Pulmonary artery endothelial cell (primary cell): Measurements from ENCODE around the gene SCAMP3. TPM values are rescaled to one million over a fixed set of nuclear protein-coding genes. Genes with fewer than 3 reads are reported as not detected.
A peak's percentile ranks its signal among the peaks of the same experiment; 100 is the strongest.
"Not testable (repeated sequence)": the region's sequence is repeated elsewhere in the genome, so short reads cannot be mapped to it uniquely, and the experiment has no call there.

Experiments
- DNase-seq: peaks from one replicate; pipeline ENCODE4 v3.0.0-alpha.2; 2011; ENCODE audit warnings: low read depth, low spot score
- total RNA-seq: library from RNA; depleted of rRNA; stranded (reverse); fragments of >200 nt; gene quantifications from 2 replicates; pipeline ENCODE4 v1.2.3, GENCODE V29; 2014

The SCAMP3 gene
- 32.3 and 45.2 TPM in 2 replicates for total RNA-seq

GRCh38 chr1:155261852-155262673, at the start of gene SCAMP3:
Gene SCAMP3, minus strand, starts transcription at chr1:155262360. Its CDS starts 209 bp downstream, at chr1:155262151.
- DNase-seq, result peak; percentile 96

GRCh38 chr1:155309423-155310021, 47.4 kb upstream of the SCAMP3 start:
- no peak for DNase-seq

DNA sequence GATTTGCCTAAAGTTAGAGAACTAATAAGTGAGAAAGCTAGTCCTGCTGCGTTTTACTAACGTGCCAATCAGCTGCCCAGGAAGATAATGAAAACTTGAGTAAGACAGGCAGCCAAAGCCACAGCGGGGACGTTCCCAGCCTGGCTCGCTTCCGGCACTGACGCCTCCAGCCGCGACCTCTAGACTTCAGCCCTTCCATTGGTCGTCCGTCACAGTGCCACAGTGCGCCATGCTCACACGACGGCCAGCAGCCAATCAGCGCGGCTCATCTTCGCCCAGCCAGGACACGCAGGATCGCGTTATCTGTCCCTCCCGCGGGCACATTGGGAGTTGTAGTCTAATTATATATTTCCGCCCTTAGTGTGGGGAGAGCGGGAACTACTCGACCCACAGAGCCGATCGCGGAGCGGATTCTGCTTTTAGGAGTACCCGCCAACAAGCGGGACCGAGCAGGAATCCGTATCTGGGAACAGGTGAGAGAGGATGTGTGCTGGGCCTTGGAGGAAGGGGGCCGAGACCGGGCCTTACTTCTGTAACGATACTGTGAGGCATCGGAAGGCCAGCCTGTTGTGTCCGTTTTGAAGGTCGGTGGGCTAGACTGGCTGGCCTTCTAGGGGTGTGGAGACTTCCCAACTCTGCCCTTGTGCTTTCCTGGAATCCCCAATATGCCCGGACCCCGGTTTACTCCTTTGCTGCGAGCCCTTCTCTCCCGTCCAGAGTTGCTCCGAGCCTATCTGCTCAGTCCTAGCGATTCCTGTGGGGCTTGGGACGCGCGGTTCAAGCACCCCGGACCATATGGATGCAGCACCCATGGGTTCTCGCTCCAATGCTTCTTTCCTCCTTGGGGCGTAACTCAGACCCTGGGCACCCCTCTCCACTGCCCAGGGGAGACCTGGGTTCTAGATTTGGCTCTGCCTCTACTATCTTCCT, 46.6 kb upstream of the SCAMP3 start, which contains the start of gene FDPS:
FDPS (plus strand) TSS at position 374 of the 930 bp plus-strand sequence. CDS start 924 bp downstream, outside the sequence.
- DNase-seq, result peak; percentile 96

DNA sequence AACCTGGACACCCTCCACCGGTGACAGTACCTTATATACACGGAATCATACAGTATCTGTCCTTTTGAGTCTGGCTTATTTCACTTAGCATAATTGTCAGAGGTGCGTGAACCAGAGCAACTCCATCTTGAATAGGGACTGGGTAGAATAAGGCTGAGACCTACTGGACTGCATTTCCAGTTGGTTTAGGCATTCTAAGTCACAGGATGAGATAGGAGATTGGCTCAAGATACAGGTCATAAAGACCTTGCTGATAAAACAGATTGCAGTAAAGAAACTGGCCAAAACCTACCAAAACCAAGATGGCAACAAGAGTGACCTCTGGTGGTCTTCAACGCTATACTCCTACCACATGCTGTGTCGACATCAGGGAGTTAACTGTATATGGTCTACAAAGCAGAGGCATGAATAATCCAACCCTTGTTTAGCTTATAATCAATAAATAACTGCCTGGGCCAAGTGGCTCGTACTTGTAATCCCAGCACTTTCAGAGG, 45.1 kb upstream of the SCAMP3 start:
- no peak for DNase-seq

- DNase-seq, result no peak
Observed at GRCh38 chr1:155305881-155306391, 43.8 kb upstream of the SCAMP3 start.

- DNase-seq, result no peak
Observed at GRCh38 chr1:155304558-155305063, 42.5 kb upstream of the SCAMP3 start.

- DNase-seq, result no peak
Observed at GRCh38 chr1:155301342-155301841, 39.2 kb upstream of the SCAMP3 start, which contains the start of gene PKLR. Gene PKLR, minus strand, starts transcription at chr1:155301438. Its CDS starts 43 bp downstream, at chr1:155301395.

- DNase-seq, result no peak
Observed at GRCh38 chr1:155300553-155301329, 38.6 kb upstream of the SCAMP3 start.

DNA sequence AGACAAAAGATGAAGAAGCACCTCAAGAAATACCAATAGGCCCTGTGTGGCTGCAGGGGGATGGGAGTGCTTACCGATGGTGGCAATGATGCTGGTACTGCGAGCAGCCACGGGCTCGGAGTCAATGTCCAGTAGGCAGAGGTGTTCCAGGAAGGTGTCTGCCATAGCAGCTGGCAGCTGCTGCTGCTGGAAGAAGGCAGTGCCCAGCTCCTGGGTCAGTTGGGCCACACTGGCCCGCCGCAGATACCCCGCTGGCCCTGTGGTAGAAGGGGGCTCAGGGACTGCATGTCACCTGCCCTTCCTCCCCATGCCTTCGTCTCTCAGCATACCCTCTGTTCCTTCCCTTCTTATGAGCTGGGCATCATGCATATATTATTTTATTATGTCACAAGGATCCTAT, 37.9 kb upstream of the SCAMP3 start:
- no peak for DNase-seq

DNA sequence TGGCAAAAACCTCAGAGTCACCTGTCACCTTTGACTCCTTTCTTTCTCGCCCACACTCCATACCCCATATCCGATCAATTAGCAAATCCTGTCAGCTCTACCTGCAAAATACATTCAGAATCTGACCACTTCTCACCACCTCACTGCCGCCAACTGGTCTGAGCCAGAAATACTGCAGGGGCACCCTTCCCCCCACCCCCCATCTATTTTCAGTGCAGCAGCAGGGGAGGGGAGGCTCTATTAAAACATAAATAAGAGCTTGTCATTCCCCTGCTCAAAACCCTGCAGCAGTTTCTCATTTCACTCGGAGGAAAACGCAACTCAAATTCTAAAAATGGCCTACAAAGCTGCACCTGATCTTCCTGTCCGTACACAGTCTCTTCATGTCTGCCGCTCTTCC, 35.2 kb upstream of the SCAMP3 start:
- no peak for DNase-seq

GRCh38 chr1:155296661-155297060, 34.5 kb upstream of the SCAMP3 start:
- DNase-seq, result no peak

DNA sequence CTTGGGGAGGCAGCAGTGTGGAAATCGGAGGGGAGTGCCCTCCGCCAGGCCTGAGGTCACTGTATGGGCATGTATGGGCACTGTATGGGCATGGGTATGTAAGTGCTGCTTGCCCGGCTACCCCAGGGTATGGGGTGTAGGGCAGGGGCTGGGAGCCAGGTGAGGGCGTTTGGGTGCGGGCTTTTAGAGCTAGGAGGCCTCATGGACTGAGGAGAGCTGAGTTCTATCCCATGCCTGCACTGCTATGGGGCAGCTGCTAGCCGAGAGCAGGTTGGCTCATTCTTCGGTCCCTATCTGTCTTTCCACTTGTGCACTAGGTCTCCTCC, 33.7 kb upstream of the SCAMP3 start:
- DNase-seq, result no peak

DNA sequence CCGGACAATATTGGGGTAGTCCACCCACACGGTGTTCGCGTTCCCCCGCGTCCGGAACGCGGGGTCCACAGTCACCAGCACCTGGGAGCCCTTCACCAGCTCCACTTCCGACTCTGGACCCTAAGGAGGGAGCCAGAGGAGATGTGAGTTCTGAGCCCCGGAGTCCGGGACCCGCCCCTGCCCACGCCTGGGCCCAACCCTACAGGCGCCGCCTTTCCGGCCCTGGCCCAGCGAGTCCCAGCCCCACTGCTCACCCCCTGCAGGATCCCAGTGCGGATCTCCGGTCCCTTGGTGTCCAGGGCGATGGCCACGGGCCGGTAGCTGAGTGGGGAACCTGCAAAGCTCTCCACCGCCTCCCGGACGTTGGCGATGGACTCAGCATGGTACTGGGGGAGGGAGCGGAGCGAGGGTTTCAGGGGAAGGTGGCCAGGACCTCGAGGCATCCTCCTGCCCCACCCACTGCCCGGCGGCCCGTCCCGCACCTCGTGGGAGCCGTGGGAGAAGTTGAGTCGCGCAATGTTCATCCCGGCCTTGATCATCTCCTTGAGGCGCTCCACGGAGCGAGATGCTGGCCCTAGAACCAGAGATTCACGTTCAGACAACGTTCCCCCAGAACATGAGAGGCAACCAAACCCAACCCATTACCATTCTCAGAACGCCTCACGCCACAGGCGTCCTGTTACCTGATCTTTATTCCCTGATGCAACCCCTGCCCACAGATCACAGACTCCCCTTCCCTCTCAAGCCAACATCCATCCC, 33.2 kb upstream of the SCAMP3 start:
- DNase-seq, result no peak

GRCh38 chr1:155294520-155295182, 32.5 kb upstream of the SCAMP3 start:
- DNase-seq, result no peak

GRCh38 chr1:155293086-155293749, 31.1 kb upstream of the SCAMP3 start:
- no peak for DNase-seq

DNA sequence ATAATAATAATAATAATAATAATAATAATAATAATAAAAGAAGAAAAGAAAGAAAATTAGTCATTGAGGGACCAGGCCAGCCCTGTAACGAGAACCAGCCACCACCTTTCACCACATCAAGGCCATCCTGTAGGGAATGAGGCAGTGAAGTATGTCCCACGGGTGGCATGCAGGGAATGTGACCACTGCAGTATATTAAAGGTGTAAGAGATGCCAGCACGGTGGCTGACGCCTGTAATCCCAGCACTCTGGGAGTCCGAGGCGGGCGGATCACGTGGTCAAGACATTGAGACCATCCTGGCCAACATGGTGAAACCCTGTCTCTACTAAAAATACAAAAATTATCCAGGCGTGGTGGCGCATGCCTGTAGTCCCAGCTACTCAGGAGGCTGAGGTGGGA, 28.8 kb upstream of the SCAMP3 start:
- DNase-seq, result not testable (repeated sequence)

- DNase-seq, result no peak
Observed at GRCh38 chr1:155287987-155288543, 25.9 kb upstream of the SCAMP3 start.

DNA sequence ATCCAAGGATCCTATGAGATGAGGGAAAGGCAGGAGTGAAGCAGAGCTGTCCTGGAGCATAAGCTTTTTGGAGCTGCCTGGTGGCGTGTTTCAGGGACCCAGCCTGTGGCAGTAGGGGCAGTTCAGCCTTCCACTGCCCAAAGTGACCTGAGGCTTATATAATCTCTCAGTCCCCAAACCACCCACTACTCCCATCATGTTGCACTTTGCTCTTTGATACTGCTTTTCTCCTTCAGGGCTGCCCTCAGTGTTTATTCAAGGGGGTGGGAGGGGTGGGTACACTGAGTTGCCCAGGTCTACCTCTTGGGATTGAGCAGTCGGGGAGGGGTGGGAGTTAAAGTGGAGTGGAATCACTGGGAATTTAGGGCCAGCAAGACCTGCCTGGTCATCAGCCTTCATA, 24.4 kb upstream of the SCAMP3 start:
- DNase-seq, result no peak
